ENCODE results near the gene SLC25A21. TPM values are rescaled to one million over a fixed set of nuclear protein-coding genes. Genes with fewer than 3 reads are reported as not detected.

SLC25A21 gene
- total and polyA plus RNA-seq, 10 of the 15 experiments (the other 5 are each of a cell fraction or from before 2014, with no cell fraction given): 0.06 to 0.72 (median 0.17) TPM; not detected in 3

DNA sequence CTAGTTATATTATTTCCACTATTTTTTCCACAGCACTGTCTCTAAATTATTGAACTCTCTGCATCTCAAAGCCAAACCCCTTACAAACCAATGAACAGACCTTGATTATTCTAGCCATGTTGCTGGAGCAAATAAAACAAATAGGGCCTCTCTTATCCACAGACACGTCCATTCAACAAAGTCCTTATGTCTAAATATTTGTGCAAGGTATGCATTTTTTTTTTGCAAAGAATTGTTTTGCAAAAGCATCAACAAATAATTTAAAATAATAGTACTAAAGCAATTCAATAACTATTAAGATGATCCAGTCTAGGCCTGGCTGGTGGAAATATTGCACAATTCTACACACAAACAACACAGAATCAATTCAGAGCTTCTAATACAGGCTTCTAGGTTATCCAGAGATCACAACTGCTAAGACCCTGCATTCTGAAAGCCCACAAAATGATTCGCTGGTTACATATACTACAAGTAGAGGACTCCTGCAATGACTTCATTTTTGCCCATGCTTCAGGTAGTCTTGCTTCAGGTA, 221.0 kb downstream of the SLC25A21 start:
- H3K36me3 ChIP-seq (ENCODE audit: control insufficient read depth in 2 of 2, insufficient read depth in 2 of 2, low read length in 1 of 2): no peaks in the 10 kb centered on the region
- SMC1A ChIA-PET (ENCODE audit: uncharacterized antibody, unreplicated experiment): no interaction called here
- WGBS (ENCODE audit: insufficient coverage, insufficient replicate concordance, low lambda C conversion rate, missing lambda C conversion rate): 0% methylated on average over 2 of the region's 2 CpGs
- H3K9me3 ChIP-seq (replicated peaks; ENCODE audit: control insufficient read depth, insufficient read depth, low read length): no peaks in the 10 kb centered on the region
- POLR2A ChIA-PET: no interaction called here
- H2AFZ ChIP-seq (ENCODE audit: control insufficient read depth, low read depth, low read length): no peak overlapping the region
- DNase-seq (ENCODE audit: low read depth, low spot score) (no peak), FAIRE-seq (no peak), ATAC-seq (no peak)
- H3K4me1 ChIP-seq (ENCODE audit: control insufficient read depth, insufficient read depth, low read length): no peaks in the 10 kb centered on the region
- H3K27me3 ChIP-seq (replicated peaks in 1 of 2; ENCODE audit: control insufficient read depth in 2 of 2, insufficient read depth in 2 of 2, low read length in 1 of 2): no peaks in the 10 kb centered on the region
- RAD21 ChIA-PET (ENCODE audit: unreplicated experiment): no interaction called here
- no peak for TF ChIP-seq PRDM15 (CRISPR knock-in tag; IDR thresholded peaks at IDR 0.05)
- CTCF ChIA-PET: no interaction called here
- no TSS peak for BruUV-seq (replicated peaks)
- in situ Hi-C loops (cut with MboI): no loop called here
- H3K4me2 ChIP-seq (ENCODE audit: control insufficient read depth, insufficient read depth): no peak overlapping the region
- no peak overlapping the region for H3K27ac ChIP-seq (ENCODE audit: control insufficient read depth, insufficient read depth)
- no peak overlapping the region for H3K4me3 ChIP-seq
- no peak overlapping the region for H3K9ac ChIP-seq (ENCODE audit: control insufficient read depth, insufficient read depth, low read length)
- no peaks in the 10 kb centered on the region for H4K20me1 ChIP-seq (ENCODE audit: control insufficient read depth, insufficient read depth)
- intact Hi-C loops (cut with micrococcal nuclease; ENCODE audit: unreplicated experiment): no loop called here
- no peaks in the 10 kb centered on the region for H3K79me2 ChIP-seq (ENCODE audit: control insufficient read depth, insufficient read depth, low read length)

DNA sequence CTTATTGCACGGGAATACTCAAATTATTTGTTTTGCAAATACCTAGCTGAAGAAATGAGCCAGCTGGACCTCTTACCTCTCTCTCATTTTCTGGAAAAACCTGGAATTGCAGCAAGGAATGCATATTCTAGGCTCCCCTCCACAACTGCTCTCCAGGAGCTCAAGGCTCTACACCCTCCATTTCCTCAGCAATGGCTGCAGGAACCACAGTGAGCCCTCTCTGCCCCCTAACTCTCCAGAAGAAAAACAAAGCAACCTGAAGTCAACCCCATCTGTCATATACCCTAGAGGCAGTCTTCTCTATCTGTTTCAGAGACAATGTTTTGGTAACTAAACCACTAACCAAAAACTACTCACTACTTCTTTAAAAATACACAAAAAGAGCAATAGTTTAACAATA, 221.6 kb downstream of the SLC25A21 start:
- no peak overlapping the region for H3K4me2 ChIP-seq (ENCODE audit: control insufficient read depth, insufficient read depth)
- no peaks in the 10 kb centered on the region for H4K20me1 ChIP-seq (ENCODE audit: control insufficient read depth, insufficient read depth)
- BruUV-seq (replicated peaks): no TSS peak
- WGBS (ENCODE audit: insufficient coverage, insufficient replicate concordance, low lambda C conversion rate, missing lambda C conversion rate): 0% methylated on average over 1 of the region's 1 CpG
- no peak overlapping the region for H3K27ac ChIP-seq (ENCODE audit: control insufficient read depth, insufficient read depth)
- no peaks in the 10 kb centered on the region for H3K4me1 ChIP-seq (ENCODE audit: control insufficient read depth, insufficient read depth, low read length)
- FAIRE-seq (no peak), DNase-seq (ENCODE audit: low read depth, low spot score) (no peak), ATAC-seq (no peak)
- ChIA-PET CTCF (interaction anchor here (1.1 kb wide), 1 partner anchor 9 kb away, joined by 3 read pairs; no protein-coding TSS in a partner anchor), POLR2A (interaction anchor here (0.6 kb wide), 1 partner anchor 15 kb away, joined by 3 read pairs; no protein-coding TSS in a partner anchor), RAD21 (ENCODE audit: unreplicated experiment) (no interaction called here), SMC1A (ENCODE audit: uncharacterized antibody, unreplicated experiment) (no interaction called here)
- intact Hi-C loops (cut with micrococcal nuclease; ENCODE audit: unreplicated experiment) (no loop called here), in situ Hi-C loops (cut with MboI) (no loop called here)
- no peaks in the 10 kb centered on the region for H3K9me3 ChIP-seq (replicated peaks; ENCODE audit: control insufficient read depth, insufficient read depth, low read length)
- H3K27me3 ChIP-seq (replicated peaks in 1 of 2; ENCODE audit: control insufficient read depth in 2 of 2, insufficient read depth in 2 of 2, low read length in 1 of 2): no peaks in the 10 kb centered on the region
- no peaks in the 10 kb centered on the region for H3K36me3 ChIP-seq (ENCODE audit: control insufficient read depth in 2 of 2, insufficient read depth in 2 of 2, low read length in 1 of 2)
- H2AFZ ChIP-seq (ENCODE audit: control insufficient read depth, low read depth, low read length): no peak overlapping the region
- no peaks in the 10 kb centered on the region for H3K79me2 ChIP-seq (ENCODE audit: control insufficient read depth, insufficient read depth, low read length)
- H3K4me3 ChIP-seq: no peak overlapping the region
- H3K9ac ChIP-seq (ENCODE audit: control insufficient read depth, insufficient read depth, low read length): no peak overlapping the region
- TF ChIP-seq BCLAF1 (IDR thresholded peaks at IDR 0.05) (no peak), IKZF2 (IDR thresholded peaks at IDR 0.05) (no peak), POLR2AphosphoS5 (IDR thresholded peaks at IDR 0.05; ENCODE audit: low read length) (no peak), GABPA (IDR thresholded peaks at IDR 0.05; ENCODE audit: low read depth) (no peak), RCOR1 (conservative IDR thresholded peaks at IDR 0.05; ENCODE audit: low read depth, low read length) (no peak), YBX1 (IDR thresholded peaks at IDR 0.05) (no peak), ZSCAN29 (IDR thresholded peaks at IDR 0.05) (no peak), EED (IDR thresholded peaks at IDR 0.05; ENCODE audit: low read depth) (no peak)
- TF ChIP-seq, protein P1, sequence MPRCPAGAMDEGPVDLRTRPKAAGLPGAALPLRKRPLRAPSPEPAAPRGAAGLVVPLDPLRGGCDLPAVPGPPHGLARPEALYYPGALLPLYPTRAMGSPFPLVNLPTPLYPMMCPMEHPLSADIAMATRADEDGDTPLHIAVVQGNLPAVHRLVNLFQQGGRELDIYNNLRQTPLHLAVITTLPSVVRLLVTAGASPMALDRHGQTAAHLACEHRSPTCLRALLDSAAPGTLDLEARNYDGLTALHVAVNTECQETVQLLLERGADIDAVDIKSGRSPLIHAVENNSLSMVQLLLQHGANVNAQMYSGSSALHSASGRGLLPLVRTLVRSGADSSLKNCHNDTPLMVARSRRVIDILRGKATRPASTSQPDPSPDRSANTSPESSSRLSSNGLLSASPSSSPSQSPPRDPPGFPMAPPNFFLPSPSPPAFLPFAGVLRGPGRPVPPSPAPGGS (IDR thresholded peaks at IDR 0.05; ENCODE audit: borderline replicate concordance, insufficient read depth, low read depth, low read length, poor library complexity, severe bottlenecking): no peak

Measured in GM12878 (cell line).